OCI-LY3 (cell line): ENCODE measurements around the gene COLGALT1.
"Not testable (repeated sequence)": the region's sequence is repeated elsewhere in the genome, so short reads cannot be mapped to it uniquely, and the experiment has no call there.

Experiments used
- H2AFZ ChIP-seq: fragments of 200-600, 300-600 bp; shearing (Covaris generic); 2 replicates; pipeline ENCODE4 v1.6.0; 2014; ENCODE audit warnings: antibody characterized with exemption, low read depth, low read length
- H3K27ac ChIP-seq: fragments of 200-600, 300-600 bp; sonication (generic); 2 replicates; pipeline ENCODE4 v1.5.1; 2014; ENCODE audit warnings: mild to moderate bottlenecking, low read length, moderate library complexity, mixed read lengths
- H3K27me3 ChIP-seq: fragments of 200-600, 300-600 bp; sonication (generic); 2 replicates; pipeline ENCODE4 v1.6.1; 2014; ENCODE audit warnings: low read depth, low read length, mixed read lengths
- H3K36me3 ChIP-seq: fragments of 200-600, 300-600 bp; sonication (generic); replicated peaks from 2 replicates; pipeline ENCODE3; 2014; ENCODE audit warnings: low read depth, low read length, mixed read lengths
- H3K4me1 ChIP-seq: fragments of 300-600, 200-600 bp; sonication (generic); 2 replicates; pipeline ENCODE4 v1.6.1; 2014; ENCODE audit warnings: low read length, mixed read lengths
- H3K4me2 ChIP-seq: fragments of 200-600, 300-600 bp; sonication (generic); 2 replicates; pipeline ENCODE4 v1.6.1; 2014; ENCODE audit warnings: low read length, mixed read lengths
- H3K4me3 ChIP-seq: fragments of 300-600, 200-600 bp; sonication (generic); 2 replicates; pipeline ENCODE4 v1.5.1; 2014; ENCODE audit warnings: antibody characterized with exemption, mild to moderate bottlenecking, low read length, moderate library complexity
- H3K79me2 ChIP-seq: fragments of 300-600, 200-600 bp; shearing (Covaris generic); 2 replicates; pipeline ENCODE4 v1.6.1; 2014; ENCODE audit warnings: mild to moderate bottlenecking, low read length, mixed read lengths
- H3K9ac ChIP-seq: fragments of 300-600, 200-600 bp; shearing (Covaris generic); 2 replicates; pipeline ENCODE4 v1.6.0; 2014; ENCODE audit warnings: mild to moderate bottlenecking, low read length, moderate library complexity
- H3K9me3 ChIP-seq: fragments of 200-600, 300-600 bp; shearing (Covaris generic); 2 replicates; pipeline ENCODE4 v1.6.1; 2014; ENCODE audit warnings: low read length, mixed read lengths; ENCODE audit not compliant: insufficient read depth
- H4K20me1 ChIP-seq: fragments of 200-600, 300-600 bp; sonication (generic); 2 replicates; pipeline ENCODE4 v1.6.1; 2016; ENCODE audit warnings: low read length, mixed read lengths; ENCODE audit not compliant: insufficient read depth
- CTCF ChIP-seq: fragments of 200-600, 300-600 bp; sonication (generic); IDR thresholded peaks from 2 replicates; pipeline ENCODE4 v1.5.1; 2014; ENCODE audit warnings: antibody characterized with exemption, low read length, low read depth
- EZH2phosphoT487 ChIP-seq: fragments of 200-600 bp; shearing (Covaris generic); IDR thresholded peaks from 2 replicates; pipeline ENCODE4 v1.6.1; 2018; ENCODE audit warnings: antibody characterized with exemption, mixed run types, low read depth

The COLGALT1 gene

GRCh38 chr19:17550076-17550667 lies 5.3 kb upstream of the COLGALT1 start:
- Histone ChIP-seq H3K9ac (no peak overlapping the region), H3K4me3 (no peak overlapping the region), H3K79me2 (peaks cover 19% of the 10 kb centered on the region), H3K4me2 (no peak overlapping the region), H3K27me3 (no peaks in the 10 kb centered on the region), H3K36me3 (peaks cover 53% of the 10 kb centered on the region), H3K9me3 (no peaks in the 10 kb centered on the region), H3K27ac (no peak overlapping the region), H3K4me1 (peaks cover 4% of the 10 kb centered on the region; the same call in 1 of the 2 replicates), H2AFZ (no peak overlapping the region), H4K20me1 (peaks cover 38% of the 10 kb centered on the region)
- TF ChIP-seq EZH2phosphoT487 (no peak), CTCF (no peak)

GRCh38 chr19:17552735-17553134 lies 2.7 kb upstream of the COLGALT1 start:
- peaks cover 55% of the 10 kb centered on the region for H3K36me3 ChIP-seq
- not testable (repeated sequence) for H3K27ac ChIP-seq, H3K27me3 ChIP-seq, H3K9ac ChIP-seq, H3K4me3 ChIP-seq, H2AFZ ChIP-seq, H3K4me2 ChIP-seq, H3K9me3 ChIP-seq
- H4K20me1 ChIP-seq = peaks cover 30% of the 10 kb centered on the region
- H3K79me2 ChIP-seq = peaks cover 32% of the 10 kb centered on the region
- peaks cover 11% of the 10 kb centered on the region for H3K4me1 ChIP-seq

GRCh38 chr19:17553256-17553655 lies 2.2 kb upstream of the COLGALT1 start:
- Histone ChIP-seq H3K9ac (no peak overlapping the region), H3K36me3 (peaks cover 50% of the 10 kb centered on the region), H3K27ac (peak overlapping the region; percentile 33; the same call in 1 of the 2 replicates), H3K4me2 (no peak overlapping the region), H3K9me3 (no peaks in the 10 kb centered on the region), H2AFZ (no peak overlapping the region), H3K27me3 (no peaks in the 10 kb centered on the region), H3K4me1 (peaks cover 11% of the 10 kb centered on the region), H4K20me1 (peaks cover 26% of the 10 kb centered on the region), H3K79me2 (peaks cover 27% of the 10 kb centered on the region), H3K4me3 (no peak overlapping the region)
- TF ChIP-seq CTCF = no peak
- no peak for TF ChIP-seq EZH2phosphoT487

- Histone ChIP-seq H3K36me3 (peaks cover 49% of the 10 kb centered on the region), H3K27ac (peak overlapping the region; percentile 72), H2AFZ (no peak overlapping the region), H3K4me2 (peak overlapping the region; percentile 85), H3K4me3 (peak overlapping the region; percentile 79), H3K4me1 (peaks cover 11% of the 10 kb centered on the region), H3K9ac (peak overlapping the region; percentile 55), H4K20me1 (peaks cover 13% of the 10 kb centered on the region), H3K9me3 (no peaks in the 10 kb centered on the region), H3K79me2 (peaks cover 23% of the 10 kb centered on the region), H3K27me3 (no peaks in the 10 kb centered on the region)
- TF ChIP-seq CTCF = no peak
- no peak for TF ChIP-seq EZH2phosphoT487
These were observed 425 bp upstream of the COLGALT1 start for GRCh38 chr19:17554968-17555479.
